GM18519 (cell line): Measurements from ENCODE around the gene LY6G5B.

Experiments
- ATAC-seq: cut with Tn5 transposase; IDR thresholded peaks from one replicate; pipeline ENCODE4 v1.9.1; 2021; ENCODE audit warnings: mild to moderate bottlenecking, moderate library complexity; ENCODE audit not compliant: unreplicated experiment, low FRiP score

Gene LY6G5B

GRCh38 chr6:31710523-31711219 lies 40.9 kb downstream of the LY6G5B start:
- no peak for ATAC-seq

- ATAC-seq: no peak
Observed at GRCh38 chr6:31711233-31711632, 41.5 kb downstream of the LY6G5B start.

GRCh38 chr6:31712296-31712695 lies 42.5 kb downstream of the LY6G5B start:
- ATAC-seq: no peak

GRCh38 chr6:31713465-31713864 lies 43.7 kb downstream of the LY6G5B start:
- ATAC-seq: no peak

DNA sequence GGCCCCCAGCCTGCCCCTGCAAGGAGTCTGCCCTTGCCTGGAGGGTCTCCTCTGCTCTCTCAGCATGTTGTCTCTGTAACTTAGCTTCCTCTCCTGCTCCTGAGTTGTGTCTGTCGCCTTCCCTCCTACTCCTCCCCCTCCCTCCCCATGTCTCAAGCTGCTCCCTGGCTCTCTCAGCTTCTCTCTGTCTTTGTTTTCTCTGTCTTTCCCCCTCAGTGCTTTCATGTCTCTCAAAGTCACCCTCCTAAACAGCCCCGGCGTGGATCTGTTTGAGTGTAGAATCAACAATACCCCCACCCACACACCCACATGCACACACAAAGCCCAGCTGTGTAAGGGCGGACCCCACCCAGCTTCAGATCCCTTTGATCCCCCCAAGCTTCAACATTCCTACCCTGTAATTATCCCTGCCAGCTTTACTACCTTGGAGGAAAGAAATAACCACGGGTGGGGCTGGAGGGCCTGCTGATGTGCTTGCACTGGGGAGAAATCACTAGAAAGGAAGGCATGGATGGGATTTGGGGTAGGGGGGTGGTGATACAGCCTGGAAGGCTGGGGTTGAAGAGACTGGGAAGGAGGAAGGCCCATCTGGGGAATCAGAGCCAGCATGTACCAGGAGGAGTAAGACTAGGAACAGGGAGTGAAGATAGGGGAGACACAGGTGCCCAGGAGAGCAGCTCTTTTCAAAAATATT lies 44.4 kb downstream of the LY6G5B start:
- no peak for ATAC-seq

DNA sequence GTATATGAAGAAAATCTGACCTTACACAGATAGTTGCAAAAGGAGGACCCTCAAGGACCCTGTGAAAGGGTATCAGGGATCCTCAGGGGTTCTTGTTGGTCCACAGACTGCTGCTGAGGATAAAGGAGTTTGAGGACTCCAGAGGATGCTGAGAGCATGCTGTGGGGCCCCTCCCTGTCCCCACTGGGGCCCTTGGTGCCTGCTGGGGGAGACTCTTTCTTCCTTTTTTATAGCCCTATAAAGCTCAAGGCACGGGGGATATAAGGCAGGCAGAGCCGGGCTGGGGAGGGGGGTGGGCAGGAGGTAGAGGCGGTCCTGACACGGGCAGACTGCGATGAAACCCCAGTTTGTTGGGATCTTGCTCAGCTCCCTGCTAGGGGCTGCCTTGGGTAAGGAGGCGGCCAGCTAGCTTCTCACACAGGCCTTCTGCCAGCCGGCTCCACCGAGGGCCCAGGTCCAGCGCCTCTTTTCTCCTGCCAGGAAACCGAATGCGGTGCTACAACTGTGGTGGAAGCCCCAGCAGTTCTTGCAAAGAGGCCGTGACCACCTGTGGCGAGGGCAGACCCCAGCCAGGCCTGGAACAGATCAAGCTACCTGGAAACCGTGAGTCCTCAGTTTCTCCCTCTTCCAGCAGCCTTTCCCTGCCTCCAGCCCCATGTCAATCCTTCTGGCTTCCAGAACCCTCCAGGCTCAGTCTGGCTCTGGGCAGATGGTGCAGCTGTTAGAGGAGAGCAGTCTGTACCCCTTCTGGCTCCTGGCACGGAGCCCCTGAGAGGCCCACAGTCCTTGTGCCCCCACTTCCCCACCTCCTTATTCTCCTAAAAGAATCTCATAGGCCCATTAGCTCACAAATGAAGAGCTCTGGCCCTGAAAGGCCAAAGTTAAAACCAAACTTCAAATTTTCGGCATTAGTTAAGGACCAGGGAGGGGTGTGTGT lies 45.5 kb downstream of the LY6G5B start, which contains the start of gene LY6G6D:
Gene LY6G6D (plus strand): TSS at position 327 of the 937 bp plus-strand sequence. CDS start 8 bp downstream, at position 335.
- no peak for ATAC-seq

DNA sequence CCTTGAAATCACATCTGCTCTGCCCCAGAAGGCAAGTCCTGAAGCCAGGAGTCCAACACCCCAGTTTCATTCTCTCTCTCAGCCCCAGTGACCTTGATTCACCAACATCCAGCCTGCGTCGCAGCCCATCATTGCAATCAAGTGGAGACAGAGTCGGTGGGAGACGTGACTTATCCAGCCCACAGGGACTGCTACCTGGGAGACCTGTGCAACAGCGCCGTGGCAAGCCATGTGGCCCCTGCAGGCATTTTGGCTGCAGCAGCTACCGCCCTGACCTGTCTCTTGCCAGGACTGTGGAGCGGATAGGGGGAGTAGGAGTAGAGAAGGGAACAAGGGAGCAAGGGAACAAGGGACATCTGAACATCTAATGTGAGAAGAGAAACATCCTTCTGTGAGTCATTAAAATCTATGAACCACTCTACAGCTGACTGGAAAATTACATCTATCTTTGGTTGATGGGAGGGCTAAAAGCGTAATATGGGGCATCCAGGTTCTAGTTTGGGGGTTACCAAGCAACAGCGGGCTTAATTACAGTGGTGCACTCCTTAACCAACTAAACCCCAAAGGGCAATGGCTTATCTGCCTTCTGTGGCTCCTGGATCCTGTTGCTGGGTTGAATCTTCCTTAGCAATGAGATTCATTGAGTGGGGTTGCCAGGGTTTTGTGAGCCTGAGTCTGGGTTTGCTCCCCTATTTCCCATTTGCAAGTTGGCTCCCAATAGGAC lies 47.9 kb downstream of the LY6G5B start:
- ATAC-seq: no peak

GRCh38 chr6:31718265-31718664 lies 48.5 kb downstream of the LY6G5B start:
- ATAC-seq: no peak

DNA sequence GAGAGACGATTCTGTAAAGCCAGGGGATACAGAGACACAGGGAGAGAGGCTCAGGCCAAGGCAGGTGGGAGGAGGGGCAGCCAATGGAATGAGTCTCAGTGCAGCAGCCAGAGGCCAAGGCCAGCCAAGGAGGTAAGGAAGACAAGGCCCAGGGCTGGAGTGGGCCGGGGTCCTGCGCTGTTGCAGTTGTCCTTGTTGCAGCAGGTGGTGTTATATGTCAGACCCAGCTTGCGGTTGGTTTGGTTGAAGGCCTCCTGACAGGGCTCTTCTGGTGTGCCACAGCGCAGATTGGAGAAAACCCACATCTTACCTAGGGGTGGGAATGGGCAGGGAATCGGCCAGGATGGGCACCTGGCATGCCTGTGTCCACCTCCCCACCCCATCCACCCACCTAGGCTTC lies 49.2 kb downstream of the LY6G5B start:
- ATAC-seq: no peak

- ATAC-seq: no peak
Observed at GRCh38 chr6:31720196-31720770, 50.5 kb downstream of the LY6G5B start.

GRCh38 chr6:31721351-31722020 lies 51.7 kb downstream of the LY6G5B start, which contains the start of gene LY6G6C:
Gene LY6G6C, minus strand, starts transcription at chr6:31721746. Its CDS starts 67 bp downstream, at chr6:31721679.
- no peak for ATAC-seq

DNA sequence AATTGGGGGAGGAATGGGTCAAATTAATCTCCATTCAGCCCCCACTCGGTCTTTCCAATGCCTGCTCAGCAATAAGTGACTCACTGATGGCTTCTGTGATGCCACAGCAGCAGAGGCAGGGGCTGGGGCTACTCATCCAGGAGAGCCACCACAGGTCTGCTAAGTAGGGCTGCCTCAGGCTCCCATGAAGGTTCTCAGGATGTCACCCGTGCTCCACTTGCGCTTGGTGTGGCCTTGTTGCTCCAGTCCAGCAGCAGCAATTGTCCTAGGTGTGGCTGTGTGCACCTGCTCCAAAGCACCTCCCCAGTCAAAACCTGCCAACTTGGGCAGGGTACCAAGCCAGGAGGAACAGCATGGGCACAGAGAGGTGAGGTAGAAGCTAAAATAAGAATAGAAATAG lies 52.4 kb downstream of the LY6G5B start:
- ATAC-seq: no peak
